HepG2 (cell line): Measurements from ENCODE around the gene CSTF2. TPM values are rescaled to one million over a fixed set of nuclear protein-coding genes. Genes with fewer than 3 reads are reported as not detected.
A peak's percentile ranks its signal among the peaks of the same experiment; 100 is the strongest.

Experiments used
- BHLHE40 ChIP-seq: IDR thresholded peaks from 2 replicates; pipeline ENCODE4 v1.6.1; 2011; ENCODE audit warnings: low read length, improper control_type of control experiment
- MAFF ChIP-seq: IDR thresholded peaks from 2 replicates; pipeline ENCODE4 v1.6.1; 2011; ENCODE audit warnings: low read depth, low read length, improper control_type of control experiment
- NCOR1 ChIP-seq: fragments of 200-600 bp; sonication (generic); IDR thresholded peaks from 2 replicates; pipeline ENCODE4 v1.7.0; 2017; ENCODE audit warnings: antibody characterized with exemption, low read length, borderline replicate concordance
- NRL ChIP-seq: sonication (generic); formaldehyde crosslinking; IDR thresholded peaks from 2 replicates; pipeline ENCODE4 v1.5.0; 2020; ENCODE audit warnings: missing genetic modification reagents, mild to moderate bottlenecking, moderate library complexity, borderline replicate concordance
- PRDM15 ChIP-seq: sonication (generic); formaldehyde crosslinking; IDR thresholded peaks from 2 replicates; pipeline ENCODE4 v1.4.0; 2020; ENCODE audit warnings: missing genetic modification reagents
- RORA ChIP-seq: sonication (generic); formaldehyde crosslinking; IDR thresholded peaks from 2 replicates; pipeline ENCODE4 v1.5.0; 2020; ENCODE audit warnings: mild to moderate bottlenecking, missing genetic modification reagents, moderate library complexity
- RXRB ChIP-seq: IDR thresholded peaks from 2 replicates; pipeline ENCODE4 v1.6.1; 2016; ENCODE audit warnings: borderline replicate concordance, missing genetic modification reagents, missing compliant biosample characterization
- TSC22D2 ChIP-seq: sonication (generic); formaldehyde crosslinking; IDR thresholded peaks from 2 replicates; pipeline ENCODE4 v1.5.1; 2020; ENCODE audit warnings: missing genetic modification reagents, mild to moderate bottlenecking, borderline replicate concordance
- ZNF34 ChIP-seq: sonication (generic); formaldehyde crosslinking; IDR thresholded peaks from 2 replicates; pipeline ENCODE4 v1.4.0; 2020; ENCODE audit warnings: mild to moderate bottlenecking, missing genetic modification reagents, borderline replicate concordance
- ZNF367 ChIP-seq: sonication (generic); formaldehyde crosslinking; IDR thresholded peaks from 2 replicates; pipeline ENCODE4 v1.4.0; 2020; ENCODE audit warnings: missing genetic modification reagents, borderline replicate concordance
- ZNF430 ChIP-seq: sonication (generic); formaldehyde crosslinking; IDR thresholded peaks from 2 replicates; pipeline ENCODE4 v1.9.0; 2021; ENCODE audit warnings: mild to moderate bottlenecking, missing genetic modification reagents
- ZNF687 ChIP-seq: sonication (generic); formaldehyde crosslinking; IDR thresholded peaks from 2 replicates; pipeline ENCODE4 v1.5.1; 2020; ENCODE audit warnings: mild to moderate bottlenecking, missing genetic modification reagents, moderate library complexity
- ZSCAN22 ChIP-seq: sonication (generic); formaldehyde crosslinking; IDR thresholded peaks from 2 replicates; pipeline ENCODE4 v1.4.0; 2020; ENCODE audit warnings: mild to moderate bottlenecking, missing genetic modification reagents
- polyA plus RNA-seq, 8 experiments: library from polyadenylated mRNA; depleted of rRNA in 3 of 8; stranded (reverse) in 7 of 8; unstranded in 1 of 8; fragments of >200 nt; fragmentation: Illumina TruSeq in 4 of 8; extraction: Trizol in 4 of 8; gene quantifications; 2 replicates each; pipeline versions ENCODE4 v1.2.1 to v1.2.3, GENCODE V29; 2011 to 2016; ENCODE audit warnings: low read depth in 4 of 8, missing spikeins in 1 of 8, mixed read lengths in 1 of 8; ENCODE audit not compliant: insufficient read depth in 1 of 8
- total RNA-seq, 5 experiments: library from RNA; depleted of rRNA; stranded (reverse); fragments of >200 nt; fragmentation: Illumina TruSeq; extraction: Trizol; gene quantifications; 2 replicates each; pipeline ENCODE4 v1.2.3, GENCODE V29; 2016; ENCODE audit warnings: low read depth in 1 of 5
- TF ChIP-seq, protein P1 (sequence below): sonication (generic); formaldehyde crosslinking; IDR thresholded peaks from 2 replicates; pipeline ENCODE4 v1.4.0; 2020; ENCODE audit warnings: missing genetic modification reagents
- TF ChIP-seq, protein P2 (sequence below): IDR thresholded peaks from 2 replicates; pipeline ENCODE4 v1.6.1; 2018; ENCODE audit warnings: missing genetic modification reagents
- TF ChIP-seq, protein P3 (sequence below): sonication (generic); formaldehyde crosslinking; IDR thresholded peaks from 2 replicates; pipeline ENCODE4 v1.4.0; 2020; ENCODE audit warnings: mild to moderate bottlenecking, missing genetic modification reagents

CSTF2 gene
- total and polyA plus RNA-seq, 2 of the 13 experiments (the other 11 are each of a cell fraction or from before 2014, with no cell fraction given), result 19.7 to 26.7 TPM

DNA sequence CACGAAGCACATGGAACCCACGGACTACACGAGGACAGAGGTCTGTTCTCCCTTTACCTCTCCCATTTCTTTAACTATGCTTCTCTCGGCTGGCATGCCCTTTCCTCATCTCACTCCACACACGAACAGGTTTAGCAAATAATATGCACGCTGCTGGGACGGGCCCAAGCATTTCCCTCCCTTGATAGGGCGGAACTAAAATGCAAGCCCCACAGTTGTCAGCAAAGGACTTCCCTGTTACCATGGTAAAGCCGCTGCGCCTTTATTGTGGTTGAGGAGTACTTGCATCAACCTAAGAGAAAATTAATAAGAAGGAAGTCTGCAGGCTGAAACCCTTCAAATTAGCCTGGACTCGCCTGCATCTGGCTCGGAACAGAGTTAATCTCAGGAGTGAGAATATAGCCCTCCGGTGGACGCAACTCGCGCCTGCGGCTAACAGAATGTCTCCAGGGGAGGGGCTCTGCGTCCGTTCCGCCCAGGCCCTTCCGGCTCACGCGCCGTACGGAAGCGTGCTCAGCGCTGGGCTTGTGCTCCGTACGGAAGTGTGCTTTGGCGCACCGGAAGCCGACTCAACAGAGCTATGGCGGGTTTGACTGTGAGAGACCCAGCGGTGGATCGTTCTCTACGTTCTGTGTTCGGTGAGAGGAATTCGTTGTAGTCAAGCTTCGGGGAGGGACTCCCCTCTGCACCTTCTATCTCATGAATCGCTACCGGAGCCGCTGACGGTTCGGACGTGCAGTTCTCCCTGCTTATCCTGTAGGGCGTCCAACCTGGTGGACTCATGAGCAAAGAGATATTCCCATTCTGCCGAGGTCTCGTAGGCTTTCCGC is at the start of gene CSTF2 (continued):
- peak; percentile 82 for TF ChIP-seq ZNF687 (CRISPR knock-in tag)
- TF ChIP-seq, protein P1, sequence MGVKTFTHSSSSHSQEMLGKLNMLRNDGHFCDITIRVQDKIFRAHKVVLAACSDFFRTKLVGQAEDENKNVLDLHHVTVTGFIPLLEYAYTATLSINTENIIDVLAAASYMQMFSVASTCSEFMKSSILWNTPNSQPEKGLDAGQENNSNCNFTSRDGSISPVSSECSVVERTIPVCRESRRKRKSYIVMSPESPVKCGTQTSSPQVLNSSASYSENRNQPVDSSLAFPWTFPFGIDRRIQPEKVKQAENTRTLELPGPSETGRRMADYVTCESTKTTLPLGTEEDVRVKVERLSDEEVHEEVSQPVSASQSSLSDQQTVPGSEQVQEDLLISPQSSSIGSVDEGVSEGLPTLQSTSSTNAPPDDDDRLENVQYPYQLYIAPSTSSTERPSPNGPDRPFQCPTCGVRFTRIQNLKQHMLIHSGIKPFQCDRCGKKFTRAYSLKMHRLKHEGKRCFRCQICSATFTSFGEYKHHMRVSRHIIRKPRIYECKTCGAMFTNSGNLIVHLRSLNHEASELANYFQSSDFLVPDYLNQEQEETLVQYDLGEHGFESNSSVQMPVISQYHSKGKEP (CRISPR knock-in tag), result no peak
- TF ChIP-seq TSC22D2 (CRISPR knock-in tag), result no peak
- no peak for TF ChIP-seq ZNF367
- no peak for TF ChIP-seq NCOR1
- TF ChIP-seq, protein P2, sequence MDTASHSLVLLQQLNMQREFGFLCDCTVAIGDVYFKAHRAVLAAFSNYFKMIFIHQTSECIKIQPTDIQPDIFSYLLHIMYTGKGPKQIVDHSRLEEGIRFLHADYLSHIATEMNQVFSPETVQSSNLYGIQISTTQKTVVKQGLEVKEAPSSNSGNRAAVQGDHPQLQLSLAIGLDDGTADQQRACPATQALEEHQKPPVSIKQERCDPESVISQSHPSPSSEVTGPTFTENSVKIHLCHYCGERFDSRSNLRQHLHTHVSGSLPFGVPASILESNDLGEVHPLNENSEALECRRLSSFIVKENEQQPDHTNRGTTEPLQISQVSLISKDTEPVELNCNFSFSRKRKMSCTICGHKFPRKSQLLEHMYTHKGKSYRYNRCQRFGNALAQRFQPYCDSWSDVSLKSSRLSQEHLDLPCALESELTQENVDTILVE (CRISPR knock-in tag), result no peak
- TF ChIP-seq ZNF34 (CRISPR knock-in tag), result no peak
- TF ChIP-seq MAFF, result no peak
- TF ChIP-seq PRDM15 (CRISPR knock-in tag), result no peak
- TF ChIP-seq ZNF430 (CRISPR knock-in tag), result peak; percentile 72; the same call in 1 of the 2 replicates
- TF ChIP-seq, protein P3, sequence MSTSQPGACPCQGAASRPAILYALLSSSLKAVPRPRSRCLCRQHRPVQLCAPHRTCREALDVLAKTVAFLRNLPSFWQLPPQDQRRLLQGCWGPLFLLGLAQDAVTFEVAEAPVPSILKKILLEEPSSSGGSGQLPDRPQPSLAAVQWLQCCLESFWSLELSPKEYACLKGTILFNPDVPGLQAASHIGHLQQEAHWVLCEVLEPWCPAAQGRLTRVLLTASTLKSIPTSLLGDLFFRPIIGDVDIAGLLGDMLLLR (CRISPR knock-in tag), result no peak
- no peak for TF ChIP-seq RXRB (CRISPR knock-in tag)
- TF ChIP-seq BHLHE40, result 0 out of 2 replicates have a peak, but pooled peaks have one; percentile 44
- no peak for TF ChIP-seq ZSCAN22 (CRISPR knock-in tag)
- no peak for TF ChIP-seq RORA (CRISPR knock-in tag)
- TF ChIP-seq NRL (CRISPR knock-in tag), result peak; percentile 29; the same call in 1 of the 2 replicates
